K562 (cell line): Measurements from ENCODE around the gene PHTF1. TPM values are rescaled to one million over a fixed set of nuclear protein-coding genes. Genes with fewer than 3 reads are reported as not detected.

ENCODE experiments used
- BCOR ChIP-seq: fragments of 450-650 bp; IDR thresholded peaks from 2 replicates; pipeline ENCODE4 v1.6.1; 2016
- CBFA2T2 ChIP-seq: fragments of 450-650 bp; conservative IDR thresholded peaks from 2 replicates; pipeline ENCODE4 v1.6.1; 2017; ENCODE audit warnings: mild to moderate bottlenecking
- CHAMP1 ChIP-seq: fragments of 450-650 bp; IDR thresholded peaks from 2 replicates; pipeline ENCODE4 v1.6.1; 2016; ENCODE audit warnings: mild to moderate bottlenecking
- GABPA ChIP-seq: fragments of 200-800 bp; sonication (Bioruptor generic); conservative IDR thresholded peaks from 2 replicates; pipeline ENCODE4 v1.6.1; 2016; ENCODE audit warnings: low read depth, missing genetic modification characterization, missing compliant biosample characterization
- HLTF ChIP-seq: fragments of 450-650 bp; IDR thresholded peaks from 2 replicates; pipeline ENCODE4 v1.6.1; 2016
- PREB ChIP-seq: sonication (generic); formaldehyde crosslinking; IDR thresholded peaks from 2 replicates; pipeline ENCODE4 v1.8.1; 2023; ENCODE audit warnings: mild to moderate bottlenecking, missing genetic modification reagents
- SAP30 ChIP-seq: fragments of 200-600 bp; sonication (generic); IDR thresholded peaks from 2 replicates; pipeline ENCODE4 v1.6.1; 2012; ENCODE audit warnings: borderline replicate concordance, low read depth, mild to moderate bottlenecking, moderate library complexity, low read length, control low read depth, inconsistent platforms; ENCODE audit not compliant: insufficient read depth, poor library complexity, severe bottlenecking
- SRSF7 ChIP-seq: fragments of 200-400 bp; formaldehyde crosslinking; optimal IDR thresholded peaks from 2 replicates; pipeline ENCODE3; 2017; ENCODE audit warnings: mild to moderate bottlenecking, low read depth, low read length
- polyA plus RNA-seq, 8 experiments: library from polyadenylated mRNA; depleted of rRNA in 4 of 8; stranded (reverse) in 5 of 8; unstranded in 3 of 8; fragments of >200 nt; fragmentation: Nextera tagmentation in 2 of 8; fragmentation: Illumina TruSeq in 1 of 8; extraction: Ambion mirVana in 2 of 8; extraction: Trizol in 1 of 8; gene quantifications; 2 replicates each; pipeline versions ENCODE4 v1.2.1 to v1.2.3, GENCODE V29; 2011 to 2014; ENCODE audit warnings: inconsistent platforms in 1 of 8, missing spikeins in 1 of 8
- total RNA-seq, 7 experiments: library from RNA; depleted of rRNA in 6 of 7; stranded (reverse); fragments of >200 nt in 6 of 7; fragmentation: Illumina TruSeq in 2 of 7; extraction: Trizol in 2 of 7; gene quantifications; 2 replicates each; pipeline versions ENCODE4 v1.2.1 to v1.2.3, GENCODE V29; 2011 to 2021; ENCODE audit warnings: low replicate concordance in 1 of 7
- TF ChIP-seq, protein P1 (sequence below): fragments of 250-450 bp; sonication (Bioruptor Pico); IDR thresholded peaks from 2 replicates; pipeline ENCODE4 v1.4.0; 2020; ENCODE audit warnings: mild to moderate bottlenecking, moderate library complexity
- TF ChIP-seq, protein P2 (sequence below), 2 experiments: IDR thresholded peaks; 2 replicates each; pipeline ENCODE4 v1.6.1; 2012; ENCODE audit warnings: improper control_type of control experiment in 2 of 2, low read depth in 2 of 2, low read length in 2 of 2, borderline replicate concordance in 1 of 2

PHTF1 gene
- total and polyA plus RNA-seq, 9 of the 15 experiments (the other 6 are each of a cell fraction or from before 2014, with no cell fraction given) = 8.4 to 36.2 (median 23.0) TPM

DNA sequence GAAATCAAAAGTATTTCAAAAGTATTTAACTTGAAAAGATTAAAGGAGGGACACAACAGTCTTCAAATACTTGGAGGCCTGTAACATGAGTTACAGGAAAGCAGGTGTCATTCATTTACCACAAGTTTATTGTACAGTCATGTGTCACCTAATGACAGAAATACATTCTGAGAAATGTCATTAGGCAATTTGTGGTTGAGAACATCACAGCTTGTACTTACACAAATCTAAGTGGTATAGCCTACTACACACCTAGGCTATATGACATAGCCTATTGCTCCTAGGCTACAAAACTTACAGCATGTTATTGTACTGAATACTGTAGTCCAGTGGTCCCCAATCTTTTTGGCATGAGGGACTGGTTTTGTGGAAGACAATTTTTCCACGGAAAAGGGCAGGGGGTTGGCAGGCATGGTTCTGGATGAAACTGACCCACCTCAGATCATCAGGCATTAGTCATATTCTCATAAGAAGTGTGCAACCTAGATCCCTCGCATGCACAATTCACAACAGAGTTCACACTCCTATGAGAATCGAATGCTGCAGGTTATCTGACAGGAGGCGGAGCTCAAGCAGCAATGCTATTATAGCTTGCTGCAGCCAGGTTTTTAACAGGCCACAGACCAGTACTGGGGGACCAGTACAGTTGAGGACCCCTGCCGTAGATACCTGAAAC is 25.0 kb upstream of the PHTF1 start (continued):
- TF ChIP-seq, protein P1, sequence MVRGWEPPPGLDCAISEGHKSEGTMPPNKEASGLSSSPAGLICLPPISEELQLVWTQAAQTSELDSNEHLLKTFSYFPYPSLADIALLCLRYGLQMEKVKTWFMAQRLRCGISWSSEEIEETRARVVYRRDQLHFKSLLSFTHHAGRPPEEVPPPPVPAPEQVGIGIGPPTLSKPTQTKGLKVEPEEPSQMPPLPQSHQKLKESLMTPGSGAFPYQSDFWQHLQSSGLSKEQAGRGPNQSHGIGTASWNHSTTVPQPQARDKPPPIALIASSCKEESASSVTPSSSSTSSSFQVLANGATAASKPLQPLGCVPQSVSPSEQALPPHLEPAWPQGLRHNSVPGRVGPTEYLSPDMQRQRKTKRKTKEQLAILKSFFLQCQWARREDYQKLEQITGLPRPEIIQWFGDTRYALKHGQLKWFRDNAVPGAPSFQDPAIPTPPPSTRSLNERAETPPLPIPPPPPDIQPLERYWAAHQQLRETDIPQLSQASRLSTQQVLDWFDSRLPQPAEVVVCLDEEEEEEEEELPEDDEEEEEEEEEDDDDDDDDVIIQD (CRISPR knock-in tag) = no peak
- TF ChIP-seq HLTF (no peak), CHAMP1 (no peak), CBFA2T2 (no peak), BCOR (no peak), PREB (no peak), SAP30 (no peak), GABPA (0 out of 2 replicates have a peak, but pooled peaks have one; percentile 8), SRSF7 (no peak)
- TF ChIP-seq, protein P2, sequence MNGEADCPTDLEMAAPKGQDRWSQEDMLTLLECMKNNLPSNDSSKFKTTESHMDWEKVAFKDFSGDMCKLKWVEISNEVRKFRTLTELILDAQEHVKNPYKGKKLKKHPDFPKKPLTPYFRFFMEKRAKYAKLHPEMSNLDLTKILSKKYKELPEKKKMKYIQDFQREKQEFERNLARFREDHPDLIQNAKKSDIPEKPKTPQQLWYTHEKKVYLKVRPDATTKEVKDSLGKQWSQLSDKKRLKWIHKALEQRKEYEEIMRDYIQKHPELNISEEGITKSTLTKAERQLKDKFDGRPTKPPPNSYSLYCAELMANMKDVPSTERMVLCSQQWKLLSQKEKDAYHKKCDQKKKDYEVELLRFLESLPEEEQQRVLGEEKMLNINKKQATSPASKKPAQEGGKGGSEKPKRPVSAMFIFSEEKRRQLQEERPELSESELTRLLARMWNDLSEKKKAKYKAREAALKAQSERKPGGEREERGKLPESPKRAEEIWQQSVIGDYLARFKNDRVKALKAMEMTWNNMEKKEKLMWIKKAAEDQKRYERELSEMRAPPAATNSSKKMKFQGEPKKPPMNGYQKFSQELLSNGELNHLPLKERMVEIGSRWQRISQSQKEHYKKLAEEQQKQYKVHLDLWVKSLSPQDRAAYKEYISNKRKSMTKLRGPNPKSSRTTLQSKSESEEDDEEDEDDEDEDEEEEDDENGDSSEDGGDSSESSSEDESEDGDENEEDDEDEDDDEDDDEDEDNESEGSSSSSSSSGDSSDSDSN (IDR thresholded peaks at IDR 0.05; ENCODE audit: borderline replicate concordance in 1 of 2, low read depth in 2 of 2, low read length in 2 of 2) = no peak
